ENCODE measurements around the gene SCAI. TPM values are rescaled to one million over a fixed set of nuclear protein-coding genes. Genes with fewer than 3 reads are reported as not detected.
A peak's percentile ranks its signal among the peaks of the same experiment; 100 is the strongest.

The SCAI gene
- total RNA-seq, 1 donor from 2014 or later, result 5.4 TPM

DNA sequence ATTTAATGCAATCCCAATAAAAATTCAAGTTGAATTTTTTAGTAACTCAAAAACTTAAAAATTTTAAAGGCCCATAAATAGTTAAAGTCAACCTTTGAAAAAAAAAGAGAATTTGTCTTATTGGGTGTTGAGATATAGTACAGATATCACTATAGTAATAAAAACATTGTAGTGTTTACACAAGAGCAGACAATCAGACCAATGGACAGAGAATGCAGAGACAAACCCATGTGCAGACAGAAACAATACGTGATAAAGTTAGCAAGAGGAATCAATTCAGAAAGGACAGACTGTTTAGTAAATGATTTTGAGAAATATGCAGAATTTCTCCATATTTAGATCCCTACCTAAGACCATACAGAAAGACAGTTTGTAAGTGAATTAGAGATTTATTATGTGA lies 236.4 kb downstream of the SCAI start:
- Mint-ChIP-seq H3K36me3 (ENCODE audit: low read depth) (peaks cover 24% of the 10 kb centered on the region), H3K27ac (ENCODE audit: unreplicated experiment) (no peak overlapping the region), H3K9me3 (ENCODE audit: low read depth) (no peaks in the 10 kb centered on the region), H3K4me3 (ENCODE audit: unreplicated experiment) (no peak overlapping the region), H3K4me1 (ENCODE audit: low read depth) (peaks cover 10% of the 10 kb centered on the region), H3K27me3 (ENCODE audit: low read depth) (no peaks in the 10 kb centered on the region)
- no peak for DNase-seq (ENCODE audit: low spot score)
- TF ChIP-seq CTCF (IDR thresholded peaks at IDR 0.05), result no peak

DNA sequence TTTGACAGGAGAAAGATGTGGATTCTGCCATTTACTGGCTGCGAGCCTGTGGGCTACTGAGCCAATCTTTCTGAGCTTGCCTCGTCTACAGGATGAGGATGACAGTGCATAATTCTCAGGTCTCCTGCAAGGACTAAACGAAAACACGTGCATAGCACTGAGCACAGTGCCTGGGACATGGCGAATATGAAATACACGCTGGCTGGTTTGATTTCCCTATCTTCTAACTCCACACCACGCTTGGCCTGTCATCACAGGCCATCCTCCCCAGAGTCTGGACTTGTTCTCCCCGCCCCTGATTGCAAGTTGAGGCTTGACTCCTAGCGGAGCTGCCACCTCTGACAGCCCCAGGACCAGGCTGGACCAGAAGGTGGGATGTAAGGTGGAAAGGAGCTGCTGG lies 243.5 kb downstream of the SCAI start:
- Mint-ChIP-seq H3K4me1 (ENCODE audit: low read depth) (peaks cover 5% of the 10 kb centered on the region), H3K4me3 (ENCODE audit: unreplicated experiment) (no peak overlapping the region), H3K36me3 (ENCODE audit: low read depth) (peaks cover 29% of the 10 kb centered on the region), H3K27me3 (ENCODE audit: low read depth) (no peaks in the 10 kb centered on the region), H3K27ac (ENCODE audit: unreplicated experiment) (no peak overlapping the region), H3K9me3 (ENCODE audit: low read depth) (no peaks in the 10 kb centered on the region)
- TF ChIP-seq CTCF (IDR thresholded peaks at IDR 0.05), result no peak
- no peak for DNase-seq (ENCODE audit: low spot score)

DNA sequence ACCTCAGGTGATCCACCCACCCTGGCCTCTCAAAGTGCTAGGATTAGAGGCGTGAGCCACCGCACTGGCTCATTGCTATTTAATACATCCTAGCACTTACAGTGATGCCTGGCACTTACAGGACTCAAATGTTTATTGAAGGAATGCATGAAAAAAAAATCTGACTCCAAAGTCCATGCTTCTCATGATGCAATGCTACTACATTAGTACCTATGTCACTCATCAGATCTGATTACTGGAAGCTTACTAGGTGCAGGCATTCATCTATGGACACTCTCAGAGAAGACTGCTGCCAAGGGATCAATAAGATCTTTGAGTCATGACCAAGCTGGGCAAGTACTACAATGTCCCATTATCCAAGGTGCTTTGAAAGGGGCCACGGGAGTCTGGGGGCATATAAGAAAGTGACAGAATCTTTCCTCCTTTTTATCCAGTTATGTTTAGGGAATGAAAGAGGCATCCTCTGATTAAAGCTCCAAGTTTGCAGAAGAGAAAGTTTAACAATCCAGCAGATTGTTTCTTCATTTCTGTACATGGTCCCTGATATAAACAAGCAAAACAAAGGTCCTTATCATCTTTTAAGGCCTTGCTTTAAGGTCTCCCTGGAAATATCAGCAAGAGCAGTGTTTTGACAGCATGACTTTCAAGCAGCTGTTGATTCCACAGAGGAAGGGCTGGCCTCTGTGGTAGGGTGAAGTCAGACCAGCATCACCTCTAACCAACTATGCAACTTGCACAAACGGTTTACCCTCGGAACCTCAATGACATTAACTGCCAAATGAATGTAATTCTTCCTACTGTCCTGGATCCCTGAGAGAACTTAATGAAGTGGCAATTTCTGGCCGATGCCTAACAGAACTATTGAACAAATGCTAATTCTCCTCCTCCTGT lies 245.5 kb downstream of the SCAI start:
- Mint-ChIP-seq H3K9me3 (ENCODE audit: low read depth) (no peaks in the 10 kb centered on the region), H3K4me3 (ENCODE audit: unreplicated experiment) (no peak overlapping the region), H3K27ac (ENCODE audit: unreplicated experiment) (no peak overlapping the region), H3K4me1 (ENCODE audit: low read depth) (peaks cover 5% of the 10 kb centered on the region), H3K27me3 (ENCODE audit: low read depth) (no peaks in the 10 kb centered on the region), H3K36me3 (ENCODE audit: low read depth) (peaks cover 28% of the 10 kb centered on the region)
- no peak for DNase-seq (ENCODE audit: low spot score)
- no peak for TF ChIP-seq CTCF (IDR thresholded peaks at IDR 0.05)

GRCh38 chr9:124894741-124895170 lies 248.6 kb downstream of the SCAI start:
- no peaks in the 10 kb centered on the region for H3K9me3 Mint-ChIP-seq (ENCODE audit: low read depth)
- TF ChIP-seq CTCF (IDR thresholded peaks at IDR 0.05), result peak; percentile 75
- H3K4me3 Mint-ChIP-seq (ENCODE audit: unreplicated experiment), result no peak overlapping the region
- H3K4me1 Mint-ChIP-seq (ENCODE audit: low read depth), result no peaks in the 10 kb centered on the region
- peak overlapping the region; percentile 60 for H3K27ac Mint-ChIP-seq (ENCODE audit: unreplicated experiment)
- DNase-seq (ENCODE audit: low spot score), result no peak
- H3K27me3 Mint-ChIP-seq (ENCODE audit: low read depth), result no peaks in the 10 kb centered on the region
- peaks cover 34% of the 10 kb centered on the region for H3K36me3 Mint-ChIP-seq (ENCODE audit: low read depth)

DNA sequence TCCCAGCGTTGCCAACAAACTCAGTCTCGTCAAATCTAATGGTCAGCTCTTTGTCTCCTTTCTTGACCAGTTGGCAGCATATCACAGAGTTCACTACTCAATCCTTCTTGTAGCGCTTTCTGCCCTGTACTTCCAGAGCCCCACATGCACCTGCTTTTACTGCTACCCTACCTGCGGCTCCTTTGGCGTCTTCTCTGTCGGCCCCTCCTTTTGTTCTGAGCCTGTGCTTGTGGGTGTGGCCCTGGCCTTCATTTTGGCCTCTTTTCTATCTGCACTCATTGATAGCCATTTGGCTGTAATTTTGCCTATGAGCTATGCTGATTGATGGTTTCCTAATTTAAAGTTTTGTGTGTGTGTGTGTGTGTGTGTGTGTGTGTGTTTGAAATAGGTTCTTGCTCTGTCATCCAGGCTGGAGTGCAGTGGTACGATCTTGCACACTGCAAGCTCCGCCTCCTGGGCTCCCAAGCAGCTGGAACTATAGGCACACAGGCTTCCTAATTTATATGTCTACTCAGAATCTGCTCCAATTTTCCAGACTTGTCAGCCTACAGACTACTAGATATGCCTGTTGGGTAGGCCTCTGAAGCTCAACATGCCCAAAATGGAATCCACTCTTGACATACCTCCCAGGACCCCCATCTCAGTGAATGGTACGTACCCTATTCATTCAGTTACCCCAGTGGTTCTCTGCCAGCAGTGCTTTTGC lies 249.1 kb downstream of the SCAI start:
- no peak for DNase-seq (ENCODE audit: low spot score)
- no peak overlapping the region for H3K27ac Mint-ChIP-seq (ENCODE audit: unreplicated experiment)
- H3K4me3 Mint-ChIP-seq (ENCODE audit: unreplicated experiment), result no peak overlapping the region

More for the DNA sequence above, 249.1 kb downstream of the SCAI start:
- Mint-ChIP-seq H3K4me1 (ENCODE audit: low read depth) (no peaks in the 10 kb centered on the region), H3K36me3 (ENCODE audit: low read depth) (peaks cover 36% of the 10 kb centered on the region), H3K9me3 (ENCODE audit: low read depth) (no peaks in the 10 kb centered on the region), H3K27me3 (ENCODE audit: low read depth) (no peaks in the 10 kb centered on the region)
- no peak for TF ChIP-seq CTCF (IDR thresholded peaks at IDR 0.05)

Measured in chondrocyte (in vitro differentiated cells).